Hematopoietic multipotent progenitor cell (in vitro differentiated cells): ENCODE data around the gene DCST2. TPM values are rescaled to one million over a fixed set of nuclear protein-coding genes. Genes with fewer than 3 reads are reported as not detected.
A peak's percentile ranks its signal among the peaks of the same experiment; 100 is the strongest.

Experiments
- DNase-seq, 3 donors: peaks; one replicate each; pipeline ENCODE4 v3.0.0-alpha.2; 2011 to 2015; ENCODE audit warnings: low read depth in 2 of 3, low spot score in 2 of 3
- total RNA-seq: library from RNA; depleted of rRNA; stranded (reverse); fragments of >200 nt; gene quantifications from one replicate; pipeline ENCODE4 v1.2.3, GENCODE V29; 2012

The DCST2 gene
- total RNA-seq, result under 0.01 TPM

DNA sequence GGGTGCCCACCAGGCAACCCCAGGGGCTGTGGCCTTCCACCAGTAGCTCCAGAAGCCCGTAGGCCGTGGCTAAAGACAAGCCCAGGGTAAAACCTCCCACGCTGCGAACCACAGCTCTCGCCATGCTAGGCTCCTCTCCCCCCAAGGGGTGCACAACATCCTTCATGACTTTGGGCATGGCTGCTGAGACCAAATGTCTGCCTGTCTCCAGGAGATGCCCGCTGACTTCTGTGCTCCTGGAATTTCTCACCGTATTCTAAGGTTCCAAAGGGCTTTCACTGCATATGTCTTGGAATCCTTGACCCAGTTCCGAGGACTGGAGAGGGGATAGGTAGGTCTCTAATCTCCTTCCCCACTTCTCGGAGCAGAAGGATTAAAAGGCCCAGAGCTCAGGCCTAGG is at the start of gene DCST2, which contains the start of gene DCST1:
Gene DCST2 (minus strand): TSS at position 258 of the 400 bp plus-strand sequence. CDS start 80 bp downstream, at position 178.
Gene DCST1 (plus strand): TSS at position 301 of the 400 bp plus-strand sequence. CDS start 213 bp downstream, outside the sequence.
- DNase-seq, result no peak

- no peak for DNase-seq
These were observed 49.5 kb upstream of the DCST2 start for GRCh38 chr1:155083052-155083541.

- DNase-seq, result no peak
These were observed 48.9 kb upstream of the DCST2 start for GRCh38 chr1:155082301-155083051.

DNA sequence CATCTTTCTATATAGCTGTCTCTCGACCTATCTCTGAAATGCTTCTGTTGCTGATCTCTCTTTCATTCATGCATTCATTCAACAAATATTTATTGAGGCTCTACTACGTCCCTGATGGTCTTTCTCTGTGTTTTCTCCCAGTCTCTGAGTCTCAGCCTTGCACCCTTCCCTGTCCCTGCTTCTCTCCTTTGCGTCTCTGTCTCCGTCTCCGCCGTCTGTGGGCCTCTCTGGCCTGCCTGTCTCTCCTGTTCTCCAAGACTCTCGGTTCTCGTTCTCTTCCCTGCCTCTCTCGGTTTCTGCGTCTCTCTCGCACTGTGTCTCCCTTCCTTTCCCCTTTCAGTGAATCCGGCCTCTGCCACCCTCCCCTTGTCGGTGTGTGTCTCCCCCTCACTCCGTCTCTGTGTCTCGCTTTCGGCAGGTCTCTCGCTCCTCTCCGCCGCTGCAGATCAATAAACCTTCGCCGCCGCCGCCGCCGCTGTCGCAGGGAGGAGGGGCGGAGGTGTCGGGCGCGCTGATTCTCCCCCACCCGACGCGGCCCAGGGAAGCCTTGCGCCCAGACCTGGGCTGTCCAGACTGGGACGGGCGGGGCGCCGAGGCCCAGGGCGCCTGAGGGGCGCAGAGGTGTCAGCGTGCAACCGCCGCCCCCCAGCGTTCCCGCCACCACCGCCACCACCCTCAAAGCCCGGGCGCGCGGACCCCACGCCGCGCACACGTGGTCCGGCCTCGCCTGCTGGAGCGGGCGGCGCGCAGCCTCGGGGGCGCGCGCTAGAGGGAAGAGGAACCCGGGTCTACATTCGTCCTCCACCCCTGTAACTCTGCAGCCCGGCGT is 48.1 kb upstream of the DCST2 start:
- no peak for DNase-seq

GRCh38 chr1:155080312-155081228 is 47.0 kb upstream of the DCST2 start:
- DNase-seq, result peak in 2 of 3 donors; percentile 58 to 70

GRCh38 chr1:155079487-155080311 is 46.1 kb upstream of the DCST2 start:
- DNase-seq, result no peak

- no peak for DNase-seq
These were observed 45.6 kb upstream of the DCST2 start for GRCh38 chr1:155079210-155079486.

- peak in 1 of 3 donors; percentile 46 for DNase-seq
These were observed 45.1 kb upstream of the DCST2 start, which contains the start of gene EFNA3 for GRCh38 chr1:155078469-155079209. TSS of gene EFNA3 (plus strand) at chr1:155078837. CDS start at chr1:155078942, 105 bp downstream.

GRCh38 chr1:155077758-155078445 is 44.3 kb upstream of the DCST2 start:
- no peak for DNase-seq

DNA sequence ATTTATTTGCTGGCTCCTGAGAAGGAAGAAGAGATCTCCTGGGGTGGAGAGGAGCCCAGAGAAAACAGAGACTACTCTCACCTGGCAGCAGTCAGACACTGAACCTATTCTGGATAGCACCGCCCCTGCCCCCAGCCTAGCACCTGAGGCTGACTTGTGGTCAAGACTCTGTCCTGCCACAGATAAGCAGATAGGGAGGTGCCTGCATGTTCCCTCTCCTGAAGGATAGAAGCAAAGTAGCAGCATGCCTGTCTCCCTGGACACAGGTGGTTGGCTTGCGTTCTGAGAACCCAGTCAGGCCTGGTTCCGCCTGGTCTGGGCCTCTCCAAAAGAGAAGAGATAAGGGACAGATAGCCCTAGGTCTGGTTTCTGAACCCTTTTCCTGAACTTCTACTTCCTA is 43.8 kb upstream of the DCST2 start:
- no peak for DNase-seq

DNA sequence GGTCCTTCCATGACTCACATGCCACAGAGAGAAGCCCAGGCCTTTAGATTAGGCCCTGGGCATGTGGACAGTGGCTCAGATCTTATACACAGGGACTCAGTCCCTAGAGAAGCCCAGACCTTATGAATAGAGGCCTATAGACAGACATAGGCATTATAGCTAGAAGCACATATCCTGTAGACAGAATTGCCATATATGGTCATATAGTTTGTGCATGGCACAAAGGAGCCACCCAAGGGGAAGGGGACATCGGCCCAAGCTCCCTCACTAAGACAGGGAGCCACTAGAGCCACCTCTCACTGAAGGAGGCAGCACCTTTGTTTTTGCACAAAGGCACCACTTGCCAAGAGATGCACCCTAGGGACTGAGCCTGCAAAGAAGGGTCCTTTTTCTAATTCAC is 42.8 kb upstream of the DCST2 start:
- no peak for DNase-seq

GRCh38 chr1:155075535-155075934 is 42.0 kb upstream of the DCST2 start:
- no peak for DNase-seq

GRCh38 chr1:155073377-155074242 is 40.0 kb upstream of the DCST2 start:
- peak in 1 of 3 donors; percentile 71 for DNase-seq

DNA sequence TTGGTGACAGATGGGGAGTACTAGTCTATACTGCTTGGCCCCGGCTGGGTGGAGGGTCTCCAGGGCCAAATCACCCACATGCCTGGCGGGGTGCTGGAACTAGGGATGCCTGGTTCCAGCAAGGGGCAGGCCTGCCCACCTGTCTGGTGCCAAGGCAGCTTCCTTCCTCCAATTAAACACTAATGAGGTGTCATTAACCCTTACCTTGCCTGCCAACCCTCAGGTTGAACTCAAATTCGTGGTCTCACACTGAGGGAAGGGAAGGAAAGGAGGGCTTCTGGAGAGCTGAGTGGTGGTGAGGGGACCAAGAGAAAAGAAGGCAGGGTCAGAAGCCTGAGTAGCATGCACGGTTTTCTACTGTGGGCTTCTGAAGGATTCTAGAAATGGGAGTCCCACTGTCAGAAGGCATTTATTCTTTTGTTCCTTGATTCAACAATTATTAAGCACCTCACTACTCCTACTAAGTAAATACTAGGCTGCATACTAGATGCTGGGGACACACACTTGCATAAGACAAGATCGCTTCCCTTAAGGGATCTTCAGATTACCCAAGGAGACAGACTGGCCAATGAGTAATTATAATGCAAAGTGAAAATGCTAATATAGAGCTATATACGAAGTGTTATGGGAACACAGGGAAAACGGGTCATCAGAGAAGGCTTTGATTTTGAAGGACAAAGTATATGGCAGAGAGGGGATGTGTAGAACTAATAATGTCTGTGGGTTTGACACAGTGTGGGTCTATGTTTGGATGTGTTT is 39.1 kb upstream of the DCST2 start:
- DNase-seq, result no peak

GRCh38 chr1:155071701-155072100 is 38.1 kb upstream of the DCST2 start:
- DNase-seq, result no peak

- peak in 2 of 3 donors; percentile 92 to 93 for DNase-seq
These were observed 37.4 kb upstream of the DCST2 start for GRCh38 chr1:155070721-155071569.
